ENCODE data around the gene DERA.

GRCh38 chr12:16074894-16075293, 163.8 kb downstream of the DERA start:
- TF ChIP-seq CTCF (IDR thresholded peaks at IDR 0.05; ENCODE audit: poor library complexity) (no peak), EZH2 (IDR thresholded peaks at IDR 0.05; ENCODE audit: borderline replicate concordance) (no peak)

All from hepatocyte (in vitro differentiated cells).